HG03097 (cell line): ENCODE results near the gene NAGK.
"Not testable (repeated sequence)": the region's sequence is repeated elsewhere in the genome, so short reads cannot be mapped to it uniquely, and the experiment has no call there.

ENCODE experiments used
- ATAC-seq: cut with Tn5 transposase; IDR thresholded peaks from one replicate; pipeline ENCODE4 v1.9.1; 2021; ENCODE audit not compliant: unreplicated experiment, low FRiP score

NAGK gene

GRCh38 chr2:71068218-71069035 lies at the start of gene NAGK:
Gene NAGK (plus strand): TSS chr2:71068648. CDS start chr2:71068684, 36 bp downstream.
- peak; percentile 55 for ATAC-seq

- ATAC-seq = not testable (repeated sequence)
Measured at GRCh38 chr2:71019989-71020388, 48.5 kb upstream of the NAGK start.

GRCh38 chr2:71021394-71021793 lies 47.1 kb upstream of the NAGK start:
- not testable (repeated sequence) for ATAC-seq

- ATAC-seq = not testable (repeated sequence)
Measured at GRCh38 chr2:71023553-71024243, 44.8 kb upstream of the NAGK start.

- ATAC-seq = not testable (repeated sequence)
Measured at GRCh38 chr2:71036296-71036695, 32.2 kb upstream of the NAGK start.

GRCh38 chr2:71042287-71042686 lies 26.2 kb upstream of the NAGK start:
- ATAC-seq = no peak

- ATAC-seq = no peak
Measured at GRCh38 chr2:71043531-71044407, 24.7 kb upstream of the NAGK start.

- no peak for ATAC-seq
Measured at GRCh38 chr2:71045151-71045550, 23.3 kb upstream of the NAGK start.

- no peak for ATAC-seq
Measured at GRCh38 chr2:71045865-71046548, 22.4 kb upstream of the NAGK start.

- ATAC-seq = no peak
Measured at GRCh38 chr2:71048096-71048495, 20.4 kb upstream of the NAGK start.

GRCh38 chr2:71049704-71050360 lies 18.6 kb upstream of the NAGK start:
- not testable (repeated sequence) for ATAC-seq

GRCh38 chr2:71055206-71055740 lies 13.2 kb upstream of the NAGK start:
- not testable (repeated sequence) for ATAC-seq

- ATAC-seq = no peak
Measured at GRCh38 chr2:71060211-71060610, 8.2 kb upstream of the NAGK start.

GRCh38 chr2:71060871-71061270 lies 7.6 kb upstream of the NAGK start:
- no peak for ATAC-seq

GRCh38 chr2:71063216-71063615 lies 5.2 kb upstream of the NAGK start:
- ATAC-seq = no peak

- ATAC-seq = no peak
Measured at GRCh38 chr2:71064110-71064611, 4.3 kb upstream of the NAGK start.

GRCh38 chr2:71064754-71065621 lies 3.5 kb upstream of the NAGK start:
- ATAC-seq = no peak

- ATAC-seq = no peak
Measured at GRCh38 chr2:71066856-71067255, 1.6 kb upstream of the NAGK start.
